UCSD-AML1 (cell line): ENCODE measurements around the gene WNT9A.

Experiments used
- DNase-seq: peaks from one replicate; lab custom pipeline; 2025; ENCODE audit not compliant: unreplicated experiment; lab: John Stamatoyannopoulos, UW

The WNT9A gene

DNA sequence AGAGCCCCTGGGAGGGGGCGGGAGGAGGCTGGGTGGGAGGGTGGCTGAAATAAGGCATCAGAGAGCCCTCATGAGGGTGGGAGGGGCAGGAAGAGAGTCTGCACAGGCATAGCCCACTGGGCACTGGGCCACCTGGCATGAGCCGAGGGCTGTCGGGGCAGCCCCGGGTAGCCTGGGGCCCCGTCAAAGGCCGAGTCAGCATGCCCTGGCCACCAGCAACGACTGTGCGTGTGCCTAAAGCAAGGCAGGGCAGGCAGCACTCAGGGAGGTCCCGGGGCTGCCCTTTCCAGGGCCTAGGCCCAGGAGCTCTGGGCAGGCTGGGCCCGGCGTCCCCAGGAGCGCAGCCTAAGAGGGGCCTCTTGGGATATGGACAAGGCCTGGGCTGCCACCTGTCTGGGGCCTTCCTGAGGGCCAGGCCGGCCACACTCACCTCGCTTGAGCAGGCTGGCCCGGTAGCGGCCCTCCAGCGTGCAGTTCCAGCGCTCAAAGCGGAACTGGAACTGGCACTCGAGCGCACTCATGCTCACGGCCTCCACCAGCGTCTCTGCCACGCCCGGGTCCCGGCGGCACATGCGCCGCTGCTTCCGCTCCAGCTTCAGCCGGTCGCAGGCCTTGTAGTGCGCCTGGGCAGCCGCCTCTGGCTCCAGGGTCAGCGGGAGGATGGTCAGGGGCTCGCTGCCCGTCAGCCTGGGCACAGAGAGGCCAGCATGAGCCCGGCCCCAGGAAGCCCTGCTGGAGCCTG, 22.7 kb downstream of the WNT9A start:
- no peak for DNase-seq

DNA sequence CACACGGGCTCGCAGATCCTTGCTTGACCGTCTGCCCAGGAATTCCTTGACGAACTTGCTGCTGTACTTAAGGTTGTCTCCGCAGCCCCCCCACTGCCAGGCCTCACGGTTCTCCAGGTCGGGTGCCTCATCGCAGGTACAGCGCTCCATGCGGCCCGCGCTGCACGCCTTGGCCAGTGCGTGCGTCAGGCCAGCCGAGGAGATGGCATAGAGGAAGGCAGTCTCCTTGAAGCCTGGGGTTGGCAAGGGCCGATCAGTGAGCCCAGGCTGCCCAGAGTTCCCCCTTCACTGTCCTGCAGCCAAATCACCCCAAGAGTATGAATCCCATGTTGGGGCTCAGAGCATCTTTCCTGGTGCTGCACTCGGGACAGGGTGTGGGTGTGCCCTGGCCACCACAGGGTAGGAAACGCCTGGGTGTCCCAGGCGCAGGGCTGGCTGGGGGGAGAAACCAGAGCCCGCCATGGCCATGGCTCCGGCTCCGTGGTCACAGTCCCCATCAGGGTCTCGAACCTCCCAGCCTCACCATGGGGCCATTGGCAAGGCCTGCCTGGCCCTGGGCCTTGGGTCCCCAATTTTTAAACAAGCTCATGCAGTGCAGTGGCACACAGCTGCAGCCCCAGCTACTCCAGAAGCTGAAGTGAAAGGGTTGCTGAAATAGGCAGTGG, 23.4 kb downstream of the WNT9A start:
- no peak for DNase-seq

- no peak for DNase-seq
Measured at GRCh38 chr1:227923353-227924167, 24.2 kb downstream of the WNT9A start.

GRCh38 chr1:227922501-227923352, 25.0 kb downstream of the WNT9A start:
- no peak for DNase-seq

DNA sequence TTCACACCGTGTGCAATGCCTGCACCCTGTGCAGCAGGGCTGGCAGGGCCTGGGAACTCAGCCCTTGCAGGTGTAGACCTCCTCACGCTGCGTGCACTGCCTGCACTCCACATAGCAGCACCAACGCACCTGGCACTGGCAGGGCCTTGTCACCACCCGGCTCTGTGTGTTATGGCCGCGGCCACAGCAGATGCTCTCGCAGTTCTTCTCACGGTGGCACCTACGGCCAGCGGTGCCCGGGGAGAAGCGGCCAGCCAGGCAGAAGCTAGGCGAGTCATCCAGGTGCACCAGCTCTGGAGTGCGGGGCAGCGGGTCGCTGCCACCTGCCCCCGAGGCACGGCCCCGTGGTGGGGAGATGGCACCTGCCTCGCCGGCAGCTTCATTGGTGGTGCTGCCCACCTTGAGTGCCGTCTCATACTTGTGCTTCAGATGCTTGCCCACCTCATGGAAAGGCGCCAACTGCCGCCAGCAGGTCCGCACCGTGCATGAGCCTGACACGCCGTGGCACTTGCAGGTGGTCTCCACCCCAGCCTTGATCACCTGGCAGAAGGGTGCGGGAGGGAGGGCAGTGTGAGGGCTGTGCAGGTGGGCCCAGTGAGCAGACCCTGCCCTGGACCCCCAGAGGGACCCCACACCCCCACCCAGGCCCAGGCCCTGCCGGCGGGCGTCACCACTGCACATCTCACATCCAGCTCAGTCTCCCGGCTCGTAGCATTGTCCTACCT, 26.1 kb downstream of the WNT9A start:
- DNase-seq: no peak

DNA sequence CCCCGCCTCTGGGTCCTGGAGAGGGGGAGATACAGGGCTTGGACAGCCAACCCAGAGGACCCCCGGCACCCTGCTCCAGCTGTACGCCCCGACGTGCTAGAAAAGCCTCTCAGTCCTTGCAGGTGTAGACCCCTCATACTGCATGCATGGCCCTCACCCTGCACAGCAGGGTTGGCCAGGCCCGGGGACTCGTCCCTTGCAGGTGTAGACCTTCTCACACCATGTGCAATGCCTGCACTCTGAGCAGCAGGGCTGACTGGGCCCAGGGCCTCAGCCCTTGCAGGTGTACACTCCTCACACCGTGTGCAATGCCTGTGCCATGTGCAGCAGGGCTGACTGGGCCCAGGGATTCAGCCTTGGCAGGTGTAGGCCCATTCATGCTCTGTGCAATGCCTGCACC, 26.8 kb downstream of the WNT9A start:
- no peak for DNase-seq

GRCh38 chr1:227920426-227920825, 27.3 kb downstream of the WNT9A start:
- DNase-seq: no peak

DNA sequence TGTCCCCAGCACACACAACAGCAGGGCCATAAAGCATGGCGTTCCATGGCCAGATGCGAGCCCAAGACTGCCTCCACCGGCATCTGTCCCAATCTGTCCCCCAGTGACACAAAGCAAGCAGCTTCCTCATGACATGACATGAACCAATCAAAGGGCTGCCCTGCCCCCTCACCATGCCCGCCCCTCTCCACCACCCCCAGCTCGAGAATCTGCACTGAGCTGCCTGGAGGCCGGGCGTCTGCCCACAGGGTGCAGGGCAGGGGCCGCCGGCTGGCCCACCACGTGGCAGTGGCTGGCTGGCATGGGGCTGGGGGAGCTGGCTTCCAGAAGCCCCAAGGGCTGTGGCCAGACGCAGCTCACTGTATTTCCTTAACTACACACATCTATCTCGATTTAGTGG, 27.8 kb downstream of the WNT9A start:
- no peak for DNase-seq

- no peak for DNase-seq
Measured at GRCh38 chr1:227918736-227919135, 29.0 kb downstream of the WNT9A start.

DNA sequence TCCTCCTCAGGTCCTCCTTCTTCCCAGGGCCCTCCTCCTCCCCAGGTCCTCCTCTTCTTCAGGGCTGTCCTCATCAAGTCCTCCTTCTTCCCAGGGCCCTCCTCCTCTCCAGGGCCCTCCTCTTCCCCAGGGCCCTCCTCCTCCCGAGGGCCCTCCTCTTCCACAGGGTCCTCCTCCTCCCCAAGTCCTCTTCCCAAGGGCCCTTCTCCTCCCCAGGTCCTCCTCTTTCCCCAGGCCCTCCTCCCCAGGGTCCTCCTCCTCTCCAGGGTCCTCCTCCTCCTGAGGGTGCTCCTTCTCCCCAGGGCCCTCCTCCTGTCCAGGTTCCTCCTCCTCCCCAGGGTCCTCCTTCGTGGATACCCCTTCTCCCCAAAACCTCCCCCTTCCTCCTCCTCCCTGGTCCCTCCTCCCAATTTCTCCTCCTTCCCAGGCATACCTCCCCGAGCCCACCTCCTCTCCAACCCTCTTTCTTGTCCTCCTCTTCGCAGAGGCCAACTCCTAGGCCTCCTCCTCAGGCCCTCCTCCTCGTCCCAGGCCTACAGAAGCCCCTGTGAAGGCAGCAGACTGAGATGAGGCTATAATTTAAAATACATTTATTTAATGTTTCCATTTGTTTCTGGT, 29.5 kb downstream of the WNT9A start:
- no peak for DNase-seq

DNA sequence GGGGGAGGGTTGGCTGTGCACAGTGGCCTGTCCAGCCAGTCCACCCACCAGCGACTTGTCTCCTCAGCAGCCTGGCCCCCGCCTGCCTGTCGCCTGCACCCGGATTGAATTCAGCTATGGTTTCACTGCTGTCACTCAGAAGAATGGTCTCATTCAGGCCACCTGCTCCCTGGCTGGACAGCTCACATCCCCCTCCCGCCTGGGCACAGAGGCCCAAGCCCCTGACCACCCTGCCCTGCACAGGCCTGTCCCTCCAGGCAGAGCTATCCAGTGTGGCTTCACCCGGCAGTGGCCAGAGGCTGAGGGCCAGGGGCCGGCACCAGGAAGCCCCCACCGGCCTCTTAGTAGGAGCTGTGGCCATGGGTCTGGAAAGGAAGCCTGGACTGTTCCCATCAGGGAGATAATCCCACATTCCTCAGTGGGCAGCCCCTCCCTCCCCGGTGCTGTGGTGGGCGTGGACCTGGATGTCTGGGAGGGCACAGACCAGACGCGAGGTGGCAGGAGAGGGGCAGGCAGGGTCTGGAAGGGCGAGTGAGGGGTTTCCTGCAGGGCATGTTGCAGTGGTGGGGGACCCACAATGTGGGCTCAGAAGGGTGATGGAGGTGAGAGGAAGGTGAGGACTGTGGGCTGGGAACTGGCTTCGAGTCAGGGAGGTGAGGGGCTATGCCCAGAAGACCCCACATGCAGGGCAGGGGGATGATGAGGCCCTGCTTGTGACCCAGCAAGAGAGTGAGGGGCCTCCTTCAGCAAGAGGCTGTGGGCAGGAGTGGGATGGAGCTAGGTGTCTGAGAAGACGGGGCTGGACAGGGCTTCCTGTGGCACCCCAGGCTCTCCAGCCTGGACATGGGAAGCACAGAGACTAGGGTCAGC, 30.4 kb downstream of the WNT9A start:
- DNase-seq: no peak

DNA sequence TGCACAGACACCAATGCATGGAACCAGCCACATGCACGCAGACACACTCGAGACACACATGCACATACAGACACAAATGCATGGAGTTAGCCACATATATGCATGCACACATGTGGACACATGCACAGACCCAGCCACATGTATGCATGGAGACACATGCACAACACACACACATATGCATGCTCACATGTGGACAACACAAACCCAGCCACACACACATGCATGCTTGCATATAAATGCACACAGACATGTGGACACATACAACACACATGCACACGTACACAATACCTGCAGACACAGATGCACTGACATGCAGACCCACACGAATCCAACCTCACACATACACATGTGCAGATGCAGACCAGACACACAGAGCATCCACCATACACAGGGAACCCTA, 31.1 kb downstream of the WNT9A start:
- no peak for DNase-seq

DNA sequence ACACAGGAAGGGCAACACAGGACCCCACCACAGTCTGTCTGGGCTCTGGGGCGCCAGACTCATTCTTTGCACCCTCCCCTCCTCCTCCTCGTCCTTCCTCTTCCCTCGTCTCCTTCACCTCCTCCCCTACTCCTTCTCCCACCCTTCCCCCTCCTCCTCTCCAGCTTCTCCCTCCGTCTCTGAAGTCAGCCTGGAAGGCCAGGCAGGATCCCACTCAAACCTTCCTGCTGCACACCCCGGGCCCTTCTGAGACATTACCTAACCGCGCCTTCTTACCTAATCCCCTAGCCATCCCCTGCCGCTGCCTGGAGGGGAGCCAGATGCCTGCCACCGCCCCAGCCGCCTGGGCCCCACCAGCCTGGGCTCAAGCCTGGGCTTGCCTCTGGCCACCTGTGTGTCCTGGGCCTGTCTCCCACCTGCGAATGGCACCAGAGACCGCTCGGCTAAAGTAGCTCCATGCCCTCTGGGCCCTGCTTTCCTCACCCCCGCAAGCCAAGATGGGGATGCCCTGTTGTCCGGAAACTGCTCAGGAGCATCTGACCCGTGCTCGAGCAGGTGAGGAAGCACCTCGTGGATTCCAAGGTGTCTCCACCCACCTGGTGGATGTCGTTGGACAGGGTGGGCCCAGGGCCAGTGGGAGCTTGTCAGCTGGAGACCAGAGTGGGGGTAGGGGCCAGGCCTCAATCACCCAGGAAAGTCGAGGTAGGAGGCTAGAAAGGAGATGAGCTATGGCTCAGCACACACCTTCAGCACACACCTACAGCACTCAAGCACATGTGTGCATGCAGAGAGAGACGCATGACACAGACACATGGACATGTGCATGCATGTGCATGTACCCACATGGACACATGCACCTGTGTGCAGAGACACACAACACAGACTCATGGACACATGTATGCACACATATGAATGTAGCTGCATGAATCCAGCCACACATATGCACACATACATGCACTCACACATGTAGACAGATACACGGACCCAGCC, 31.9 kb downstream of the WNT9A start:
- no peak for DNase-seq

- no peak for DNase-seq
Measured at GRCh38 chr1:227914801-227915563, 32.8 kb downstream of the WNT9A start.

DNA sequence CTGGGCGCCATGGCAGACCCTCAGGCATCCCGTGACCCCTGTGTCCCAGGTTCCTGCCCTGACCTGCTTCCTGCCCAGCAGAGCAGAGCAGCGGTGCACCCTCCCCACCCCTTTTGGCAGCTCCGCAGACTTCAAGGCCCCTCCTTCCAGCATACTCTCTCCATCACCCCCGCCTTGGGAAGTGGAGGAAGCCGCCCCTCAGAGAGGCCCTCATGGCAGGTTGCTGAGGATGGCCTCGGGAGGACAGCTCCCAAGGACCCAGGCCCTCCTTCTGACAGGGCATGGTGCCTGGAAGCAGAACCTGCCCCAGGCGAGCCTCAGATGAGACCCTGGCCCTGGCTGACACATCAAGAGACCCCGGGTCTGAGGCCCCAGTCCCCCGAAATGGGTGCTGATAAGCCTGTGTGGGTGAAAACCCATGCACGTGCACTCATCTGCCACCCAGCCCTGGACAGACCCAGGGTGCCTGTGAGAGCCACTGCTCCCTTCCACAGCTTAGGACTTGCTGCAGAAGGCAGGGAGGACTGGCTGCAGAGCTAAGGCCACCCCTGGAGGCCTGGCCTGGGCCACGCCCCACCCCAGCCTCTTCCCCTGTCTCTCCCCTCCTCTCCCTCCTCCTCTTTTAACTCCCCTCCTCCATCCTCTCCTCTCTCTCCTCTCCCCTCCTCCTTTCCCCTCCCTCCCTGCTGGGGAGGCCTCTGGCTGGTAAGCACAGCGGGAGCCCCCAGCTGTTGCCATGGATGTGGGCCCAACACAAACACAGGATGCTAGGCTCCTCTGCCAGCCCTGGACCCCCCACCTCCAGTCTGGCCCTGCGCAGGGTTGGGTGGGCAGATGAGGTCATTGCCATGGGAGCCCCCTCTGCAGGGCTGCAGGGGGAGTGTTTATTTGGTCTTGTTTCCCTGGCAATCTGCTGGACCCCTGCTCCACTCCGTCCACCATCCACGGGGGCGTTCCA, 33.7 kb downstream of the WNT9A start:
- DNase-seq: no peak

GRCh38 chr1:227913396-227913763, 34.4 kb downstream of the WNT9A start:
- DNase-seq: no peak
